Uterus (tissue), 4 donors: ENCODE results near the gene RSL24D1. TPM values are rescaled to one million over a fixed set of nuclear protein-coding genes. Genes with fewer than 3 reads are reported as not detected.

Experiments used
- DNase-seq, 2 donors: peaks; one replicate each; pipeline ENCODE4 v3.0.0-alpha.2; 2019 to 2020
- H3K27ac ChIP-seq, 2 donors: fragments of 200-600 bp; sonication (generic); 1 replicate in 1 of 2; 2 replicates in 1 of 2; pipeline ENCODE4 v1.5.1; 2016 to 2018
- H3K27me3 ChIP-seq, 2 donors: fragments of 200-600 bp; sonication (generic); one replicate each; pipeline ENCODE4 v1.5.1; 2018 to 2019; ENCODE audit warnings: control low read depth in 1 of 2
- H3K36me3 ChIP-seq, 2 donors: fragments of 200-600 bp; sonication (generic); one replicate each; pipeline ENCODE4 v1.5.1; 2019; ENCODE audit warnings: control low read depth in 1 of 2
- H3K4me1 ChIP-seq, 2 donors: fragments of 200-600 bp; sonication (generic); one replicate each; pipeline ENCODE4 v1.5.1; 2018 to 2019; ENCODE audit warnings: control low read depth in 1 of 2
- H3K4me3 ChIP-seq, 2 donors: fragments of 200-600 bp; sonication (generic); 1 replicate in 1 of 2; 2 replicates in 1 of 2; pipeline ENCODE4 v1.5.1; 2018 to 2019; ENCODE audit warnings: mild to moderate bottlenecking in 1 of 2
- H3K9me3 ChIP-seq, 2 donors: fragments of 200-600 bp; sonication (generic); one replicate each; pipeline ENCODE4 v1.5.1; 2019; ENCODE audit warnings: control low read depth in 1 of 2
- POLR2A ChIP-seq, 2 donors: fragments of 450-650 bp; IDR thresholded peaks; one replicate each; pipeline ENCODE4 v1.6.1; 2016; ENCODE audit warnings: antibody characterized with exemption in 2 of 2, mild to moderate bottlenecking in 1 of 2, moderate library complexity in 1 of 2
- intact Hi-C: fragments of 100-400 bp; cut with DNase I; formaldehyde crosslinking; loops from one replicate; pipeline ENCODE4 v1.15.1; 2023; ENCODE audit warnings: low total_unique reads
- total RNA-seq, 4 donors: library from RNA; depleted of rRNA in 3 of 4; stranded (reverse); fragments of >200 nt in 3 of 4; gene quantifications; one replicate each; pipeline versions ENCODE4 v1.1.0 to v1.2.4, GENCODE V29; 2014 to 2023
- TF ChIP-seq, protein P1 (sequence below), 4 experiments: fragments of 200-600 bp in 2 of 4; fragments of 450-650 bp in 2 of 4; sonication (generic) in 2 of 4; IDR thresholded peaks; one replicate each; pipeline ENCODE4 v1.5.1; 2016 to 2019; ENCODE audit warnings: antibody characterized with exemption in 4 of 4, mild to moderate bottlenecking in 2 of 4, moderate library complexity in 1 of 4
- donor health status: DM: yes; HTN: yes; CAD: no.

The RSL24D1 gene
- total RNA-seq, 4 donors from 2014 or later, result 116 to 162 (median 120) TPM

DNA sequence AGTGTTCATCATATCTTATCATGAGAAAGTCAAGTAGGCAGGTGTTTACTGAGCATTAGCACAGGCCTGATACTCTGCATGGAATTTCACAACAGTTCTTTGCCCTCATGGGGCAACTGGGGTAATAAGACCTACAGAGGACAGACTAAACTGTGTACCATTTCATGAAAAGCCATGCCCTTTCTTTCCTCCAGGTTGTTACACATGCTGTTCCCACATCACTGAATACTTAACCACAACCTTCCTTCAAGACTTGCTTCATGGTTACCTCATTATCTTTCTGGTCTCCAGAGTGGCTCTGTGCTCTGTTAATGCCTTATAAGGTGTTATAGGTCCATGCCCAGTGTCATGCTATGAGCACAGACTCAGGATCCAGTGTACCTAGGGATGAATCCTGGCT lies 28.2 kb upstream of the RSL24D1 start:
- H3K36me3 ChIP-seq, result no peaks in the 10 kb centered on the region
- intact Hi-C loops, result no loop called here
- TF ChIP-seq, protein P1, sequence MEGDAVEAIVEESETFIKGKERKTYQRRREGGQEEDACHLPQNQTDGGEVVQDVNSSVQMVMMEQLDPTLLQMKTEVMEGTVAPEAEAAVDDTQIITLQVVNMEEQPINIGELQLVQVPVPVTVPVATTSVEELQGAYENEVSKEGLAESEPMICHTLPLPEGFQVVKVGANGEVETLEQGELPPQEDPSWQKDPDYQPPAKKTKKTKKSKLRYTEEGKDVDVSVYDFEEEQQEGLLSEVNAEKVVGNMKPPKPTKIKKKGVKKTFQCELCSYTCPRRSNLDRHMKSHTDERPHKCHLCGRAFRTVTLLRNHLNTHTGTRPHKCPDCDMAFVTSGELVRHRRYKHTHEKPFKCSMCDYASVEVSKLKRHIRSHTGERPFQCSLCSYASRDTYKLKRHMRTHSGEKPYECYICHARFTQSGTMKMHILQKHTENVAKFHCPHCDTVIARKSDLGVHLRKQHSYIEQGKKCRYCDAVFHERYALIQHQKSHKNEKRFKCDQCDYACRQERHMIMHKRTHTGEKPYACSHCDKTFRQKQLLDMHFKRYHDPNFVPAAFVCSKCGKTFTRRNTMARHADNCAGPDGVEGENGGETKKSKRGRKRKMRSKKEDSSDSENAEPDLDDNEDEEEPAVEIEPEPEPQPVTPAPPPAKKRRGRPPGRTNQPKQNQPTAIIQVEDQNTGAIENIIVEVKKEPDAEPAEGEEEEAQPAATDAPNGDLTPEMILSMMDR (IDR thresholded peaks at IDR 0.05), result no peak
- TF ChIP-seq POLR2A (IDR thresholded peaks at IDR 0.05), result no peak

DNA sequence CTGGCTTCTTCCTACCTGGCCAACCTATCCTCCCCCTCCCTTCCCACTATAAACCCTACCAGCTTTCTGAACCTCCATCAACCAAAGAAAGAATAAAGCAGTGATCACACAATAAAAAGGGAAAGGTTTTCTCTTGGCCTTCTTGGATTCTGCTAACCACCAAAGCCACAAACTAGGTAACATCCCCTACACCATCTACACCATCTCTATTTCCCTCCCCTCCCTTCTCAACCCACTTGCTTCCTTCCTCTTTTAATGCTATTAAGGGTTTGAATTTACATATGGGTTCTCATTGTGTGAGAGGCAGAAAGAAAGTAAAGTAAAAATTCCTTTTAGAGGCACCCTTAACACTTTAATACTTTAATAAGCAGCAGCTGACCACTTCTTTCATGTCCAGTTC lies 25.8 kb upstream of the RSL24D1 start:
- H3K9me3 ChIP-seq, result no peaks in the 10 kb centered on the region
- DNase-seq, result no peak
- no peaks in the 10 kb centered on the region for H3K36me3 ChIP-seq
- H3K4me1 ChIP-seq, result no peaks in the 10 kb centered on the region
- intact Hi-C loops, result no loop called here
- H3K27ac ChIP-seq, result no peak overlapping the region
- no peaks in the 10 kb centered on the region for H3K27me3 ChIP-seq
- TF ChIP-seq POLR2A (IDR thresholded peaks at IDR 0.05), result no peak
- TF ChIP-seq, protein P1 (IDR thresholded peaks at IDR 0.05), result no peak
- H3K4me3 ChIP-seq, result no peak overlapping the region

More for the DNA sequence above, 28.2 kb upstream of the RSL24D1 start:
- no peak overlapping the region for H3K4me3 ChIP-seq
- H3K27me3 ChIP-seq, result no peaks in the 10 kb centered on the region
- no peaks in the 10 kb centered on the region for H3K4me1 ChIP-seq
- DNase-seq, result no peak
- H3K27ac ChIP-seq, result no peak overlapping the region
- H3K9me3 ChIP-seq, result no peaks in the 10 kb centered on the region

DNA sequence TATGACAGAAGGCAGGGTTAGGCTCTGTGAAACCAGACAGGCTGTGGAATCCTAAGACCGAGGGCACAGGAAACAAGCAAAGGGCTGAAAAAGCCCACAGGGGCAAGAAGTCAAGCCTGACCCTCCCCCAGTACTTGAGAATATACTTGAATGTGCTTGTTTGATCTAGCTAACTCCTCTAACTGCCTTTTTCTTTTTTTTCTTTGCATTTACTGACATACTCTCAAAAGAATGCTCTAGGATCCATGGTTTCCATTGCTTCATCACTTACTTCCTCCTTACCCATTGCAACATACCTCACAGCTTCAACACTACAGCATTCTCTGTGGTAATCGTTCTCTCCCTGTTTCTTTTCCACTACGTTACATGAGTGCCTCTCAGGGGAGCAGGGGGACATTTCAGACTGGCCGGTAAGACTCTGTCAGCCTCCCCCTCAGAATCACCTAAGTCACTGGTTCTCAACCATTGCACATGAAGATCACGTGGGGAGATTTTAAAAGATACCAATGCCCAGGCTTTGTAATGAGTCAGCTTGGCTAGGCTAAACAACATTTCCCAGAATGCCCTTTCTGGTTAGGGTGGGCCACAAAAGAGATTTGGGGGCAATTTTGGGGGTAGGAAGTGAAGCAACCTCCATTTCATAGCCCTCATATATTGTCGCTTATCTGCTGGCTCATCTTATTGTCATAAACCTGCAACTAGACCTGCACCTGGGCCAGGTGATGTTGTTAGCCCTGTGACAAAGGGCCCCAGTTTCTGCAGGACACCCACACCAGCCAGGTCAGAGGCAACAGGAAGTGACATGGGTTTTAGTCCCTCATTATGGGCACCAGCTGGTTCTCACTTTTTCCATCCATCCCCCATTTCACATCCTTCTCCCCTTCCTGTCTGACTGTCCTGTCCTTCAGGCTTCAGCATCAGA lies 24.6 kb upstream of the RSL24D1 start:
- TF ChIP-seq POLR2A (IDR thresholded peaks at IDR 0.05), result no peak
- TF ChIP-seq, protein P1 (IDR thresholded peaks at IDR 0.05), result no peak
- intact Hi-C loops, result no loop called here

DNA sequence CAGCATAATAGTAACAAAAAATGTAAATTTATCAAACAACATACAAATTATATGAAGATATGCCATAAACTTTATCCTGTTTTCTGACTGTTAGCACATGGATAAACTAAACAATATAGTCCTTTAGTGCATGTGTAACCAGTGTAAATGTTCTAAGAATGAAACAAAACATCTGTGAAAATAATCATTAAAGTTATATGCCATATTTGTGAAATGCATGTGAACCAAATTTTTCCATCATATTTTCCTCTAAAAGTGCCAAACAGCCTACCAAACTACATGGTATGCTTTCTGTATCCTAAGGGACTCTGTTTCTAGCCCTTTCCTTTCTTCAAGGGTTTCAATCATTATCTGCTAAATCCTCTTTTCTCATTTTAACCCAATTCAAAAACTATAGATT lies 23.9 kb upstream of the RSL24D1 start:
- no peaks in the 10 kb centered on the region for H3K27me3 ChIP-seq
- intact Hi-C loops, result no loop called here
- DNase-seq, result no peak
- H3K9me3 ChIP-seq, result no peaks in the 10 kb centered on the region
- no peaks in the 10 kb centered on the region for H3K4me1 ChIP-seq
- TF ChIP-seq POLR2A (IDR thresholded peaks at IDR 0.05), result no peak
- TF ChIP-seq, protein P1 (IDR thresholded peaks at IDR 0.05), result no peak
- peak overlapping the region in 1 of 2 donors; percentile 64 for H3K27ac ChIP-seq
- H3K4me3 ChIP-seq, result no peak overlapping the region
- no peaks in the 10 kb centered on the region for H3K36me3 ChIP-seq

More for the DNA sequence above, 24.6 kb upstream of the RSL24D1 start:
- Histone ChIP-seq H3K9me3 (no peaks in the 10 kb centered on the region), H3K4me1 (no peaks in the 10 kb centered on the region), H3K36me3 (no peaks in the 10 kb centered on the region), H3K27me3 (no peaks in the 10 kb centered on the region), H3K4me3 (no peak overlapping the region), H3K27ac (peak overlapping the region in 1 of 2 donors; percentile 64)
- DNase-seq, result peak in 1 of 2 donors; percentile 33

DNA sequence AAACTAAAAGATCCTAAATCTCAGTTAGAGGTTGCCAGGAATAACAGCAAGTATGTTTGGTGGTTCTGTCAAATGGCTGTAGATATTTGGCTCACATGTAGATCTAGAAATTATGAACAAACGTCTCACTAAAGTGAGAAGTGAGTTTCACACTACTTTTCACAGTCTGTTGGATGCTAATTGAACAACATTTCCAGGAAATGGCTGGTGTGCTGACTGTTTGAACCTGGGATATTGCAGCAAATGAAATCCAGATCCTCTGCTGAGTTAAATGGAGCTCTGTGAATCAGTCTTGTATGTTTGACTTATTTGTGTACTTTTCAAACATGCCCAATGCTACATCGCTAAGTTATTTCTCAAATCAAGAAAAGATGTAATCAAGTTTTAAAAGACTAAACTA lies 21.3 kb upstream of the RSL24D1 start:
- Histone ChIP-seq H3K27ac (no peak overlapping the region), H3K27me3 (no peaks in the 10 kb centered on the region), H3K4me3 (no peak overlapping the region), H3K9me3 (no peaks in the 10 kb centered on the region), H3K36me3 (no peaks in the 10 kb centered on the region), H3K4me1 (no peaks in the 10 kb centered on the region)
- DNase-seq, result no peak
- TF ChIP-seq, protein P1 (IDR thresholded peaks at IDR 0.05), result no peak
- TF ChIP-seq POLR2A (IDR thresholded peaks at IDR 0.05), result no peak
- intact Hi-C loops, result no loop called here
